Smooth muscle cell of the brain vasculature (primary cell): ENCODE measurements around the gene STARD4.
A peak's percentile ranks its signal among the peaks of the same experiment; 100 is the strongest.

Experiments used
- DNase-seq: peaks from one replicate; pipeline ENCODE4 v3.0.0-alpha.2; 2012; ENCODE audit warnings: low read depth, low spot score

The STARD4 gene, protein sequence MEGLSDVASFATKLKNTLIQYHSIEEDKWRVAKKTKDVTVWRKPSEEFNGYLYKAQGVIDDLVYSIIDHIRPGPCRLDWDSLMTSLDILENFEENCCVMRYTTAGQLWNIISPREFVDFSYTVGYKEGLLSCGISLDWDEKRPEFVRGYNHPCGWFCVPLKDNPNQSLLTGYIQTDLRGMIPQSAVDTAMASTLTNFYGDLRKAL

DNA sequence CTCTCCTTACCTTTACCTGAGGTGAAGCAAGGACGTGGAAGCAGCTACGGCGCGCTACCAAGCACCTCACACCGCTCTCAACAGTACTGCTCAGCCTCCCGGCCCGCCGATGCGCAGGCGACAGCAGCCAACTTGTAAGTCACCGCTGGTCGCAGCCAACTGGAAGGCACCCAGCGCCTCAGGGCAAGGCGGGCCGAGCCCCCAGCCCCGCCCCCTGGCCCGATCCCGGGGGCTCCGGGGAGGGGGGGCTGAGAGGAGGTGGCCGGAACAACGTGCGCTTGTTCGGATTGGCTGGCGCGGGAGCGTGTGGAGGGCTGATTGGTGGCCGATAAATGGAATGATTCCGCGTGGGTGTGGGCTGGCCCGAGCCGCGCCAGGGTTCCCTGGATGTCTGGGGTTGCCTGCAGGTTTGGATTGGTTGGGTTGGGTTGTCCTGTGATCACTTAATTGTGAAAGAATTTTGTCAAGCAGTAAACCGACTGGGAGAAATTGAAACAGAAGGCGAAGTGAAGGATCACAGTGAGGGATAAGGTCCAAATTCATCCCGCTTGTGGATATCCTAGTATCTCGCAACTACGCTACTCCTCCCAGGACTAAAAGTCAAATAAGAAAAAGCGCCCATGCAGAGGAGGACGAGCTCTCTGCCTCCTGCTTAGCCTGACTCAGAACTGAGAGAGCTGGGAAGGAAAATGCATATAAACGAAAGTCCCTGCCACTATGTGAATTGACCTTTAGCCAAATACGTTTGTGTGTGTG lies at the start of gene STARD4:
TSS of gene STARD4 (minus strand) at position 161 of the 756 bp plus-strand sequence. CDS start 5,102 bp downstream, outside the sequence.
- DNase-seq = peak; percentile 88

- no peak for DNase-seq
Observed at GRCh38 chr5:111559680-111560079, 47.3 kb upstream of the STARD4 start.

- no peak for DNase-seq
Observed at GRCh38 chr5:111557686-111558085, 45.4 kb upstream of the STARD4 start.

DNA sequence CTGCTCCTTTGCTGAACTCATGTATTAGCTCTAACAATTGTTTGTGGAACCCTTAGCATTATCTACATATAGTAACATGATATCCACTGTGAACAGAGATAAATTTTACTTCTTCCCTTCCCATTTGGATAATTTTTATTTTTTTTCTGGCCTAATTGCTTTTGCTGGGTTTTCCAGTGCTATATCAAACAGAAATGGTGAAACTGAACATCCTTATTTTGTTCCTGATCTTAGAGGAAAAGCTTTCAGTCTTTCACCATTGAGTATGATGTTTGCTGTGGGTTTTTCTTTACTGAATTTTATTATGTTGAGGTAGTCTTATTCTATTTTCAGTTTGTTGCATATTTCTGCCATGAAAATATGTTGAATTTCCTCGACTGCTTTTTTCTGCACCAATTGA lies 44.8 kb upstream of the STARD4 start:
- DNase-seq = no peak

GRCh38 chr5:111556501-111556900 lies 44.2 kb upstream of the STARD4 start:
- DNase-seq = no peak

- DNase-seq = no peak
Observed at GRCh38 chr5:111555760-111556159, 43.4 kb upstream of the STARD4 start.

DNA sequence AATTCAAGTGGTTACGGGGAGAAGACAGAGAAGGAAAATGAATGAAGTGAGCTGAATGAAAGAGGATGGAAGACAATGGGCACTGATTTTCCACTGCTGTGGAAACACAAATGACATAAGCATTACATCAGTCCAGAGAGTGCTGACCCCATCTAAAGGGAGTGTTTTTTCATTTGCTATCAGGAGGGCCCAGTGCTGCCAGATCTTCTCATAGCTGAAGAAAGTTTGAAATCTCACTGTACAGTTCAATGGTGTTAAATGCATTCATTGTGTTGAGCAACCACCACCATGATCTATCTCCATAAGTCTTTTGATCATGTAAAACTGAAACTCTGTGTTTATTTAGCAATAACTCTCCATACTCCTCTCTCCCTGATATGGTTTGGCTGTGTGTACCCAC lies 41.5 kb upstream of the STARD4 start:
- DNase-seq = no peak

DNA sequence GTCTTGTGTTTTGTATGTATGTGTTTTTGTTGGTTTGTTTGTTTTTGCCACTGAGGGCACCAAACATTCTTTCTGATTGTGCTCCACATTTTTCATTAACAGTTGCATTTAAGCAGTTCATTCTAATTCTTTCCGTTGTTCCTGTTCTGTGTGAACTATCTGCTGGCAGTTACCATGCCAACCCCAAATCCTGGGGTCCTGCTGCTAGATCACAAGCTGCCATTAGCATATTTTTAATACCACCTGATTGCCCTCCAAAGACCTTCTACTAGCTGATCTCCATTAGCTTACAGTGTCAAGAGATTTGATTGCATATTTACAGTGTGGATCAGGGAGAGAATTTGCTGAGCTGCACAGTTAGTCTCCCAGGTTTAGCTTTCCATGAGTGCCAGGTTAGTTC lies 40.6 kb upstream of the STARD4 start:
- no peak for DNase-seq

DNA sequence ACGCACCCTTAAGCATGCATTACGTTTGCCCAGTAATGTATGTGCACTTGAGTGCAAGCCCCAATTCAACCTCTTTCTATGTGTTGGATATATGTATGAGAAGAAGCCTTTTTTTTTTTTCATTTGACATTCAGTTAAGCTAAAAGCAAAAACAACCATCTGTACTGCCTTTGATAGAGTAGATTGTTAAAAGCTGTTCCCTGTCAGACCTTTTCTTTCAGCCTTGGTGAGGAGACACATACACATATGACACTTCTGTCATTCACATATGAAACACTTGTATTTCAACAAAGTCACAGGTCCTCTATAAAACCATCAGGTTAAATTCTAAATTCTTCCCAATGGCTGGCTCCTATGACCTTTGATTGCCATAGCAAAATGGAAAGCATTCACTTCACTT lies 40.2 kb upstream of the STARD4 start:
- no peak for DNase-seq

DNA sequence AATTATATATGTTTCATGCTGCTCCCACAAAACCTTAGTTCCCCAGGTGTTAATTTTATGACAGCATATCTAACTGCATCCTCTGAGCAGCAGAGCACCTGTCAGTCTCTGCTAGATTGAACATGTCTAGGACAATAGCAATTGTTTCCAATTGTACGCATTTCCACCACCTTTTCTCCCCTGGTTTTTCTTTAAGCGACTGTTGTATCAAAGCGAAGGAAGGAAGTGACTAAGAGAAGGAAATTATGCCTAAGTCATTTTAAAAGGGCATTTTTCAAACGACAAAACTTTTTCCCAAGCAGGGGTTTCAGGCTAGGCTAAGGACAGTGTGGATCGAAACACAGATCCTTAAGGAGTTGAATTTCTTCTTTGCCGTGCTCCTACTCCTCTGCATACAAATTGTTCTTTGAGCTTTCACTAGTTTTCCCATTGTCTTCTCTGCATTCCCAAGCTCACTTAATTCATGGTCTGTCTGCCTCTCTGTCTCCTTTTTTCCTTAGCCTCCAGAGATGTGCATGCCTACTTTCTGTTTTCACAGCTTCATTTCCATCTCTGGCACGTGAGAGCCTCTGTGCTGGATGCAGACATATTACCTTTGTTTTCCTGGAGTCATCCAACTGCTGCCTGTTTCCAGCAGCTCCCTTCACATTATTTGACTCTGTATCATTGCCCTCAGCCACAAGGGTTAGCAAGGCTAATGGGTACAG lies 39.4 kb upstream of the STARD4 start:
- no peak for DNase-seq

DNA sequence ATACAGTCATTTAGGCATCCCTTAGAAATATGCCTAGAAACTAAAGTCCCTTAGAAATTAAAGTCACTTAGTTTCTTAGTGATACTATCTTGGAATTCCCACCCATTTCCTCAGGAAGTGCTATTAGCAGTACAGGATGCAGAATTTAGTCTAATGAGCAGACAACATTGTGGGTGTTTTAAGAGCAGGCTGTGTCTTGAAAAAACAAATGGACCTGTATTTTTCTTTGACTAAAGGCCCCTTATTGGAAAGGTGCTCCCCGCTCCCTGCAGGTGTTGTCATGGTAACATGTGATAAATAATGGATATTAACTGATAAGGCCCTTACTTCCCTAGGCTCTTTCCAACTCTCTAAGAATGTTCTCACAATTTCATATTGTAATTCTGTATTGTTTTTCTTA lies 38.8 kb upstream of the STARD4 start:
- no peak for DNase-seq

DNA sequence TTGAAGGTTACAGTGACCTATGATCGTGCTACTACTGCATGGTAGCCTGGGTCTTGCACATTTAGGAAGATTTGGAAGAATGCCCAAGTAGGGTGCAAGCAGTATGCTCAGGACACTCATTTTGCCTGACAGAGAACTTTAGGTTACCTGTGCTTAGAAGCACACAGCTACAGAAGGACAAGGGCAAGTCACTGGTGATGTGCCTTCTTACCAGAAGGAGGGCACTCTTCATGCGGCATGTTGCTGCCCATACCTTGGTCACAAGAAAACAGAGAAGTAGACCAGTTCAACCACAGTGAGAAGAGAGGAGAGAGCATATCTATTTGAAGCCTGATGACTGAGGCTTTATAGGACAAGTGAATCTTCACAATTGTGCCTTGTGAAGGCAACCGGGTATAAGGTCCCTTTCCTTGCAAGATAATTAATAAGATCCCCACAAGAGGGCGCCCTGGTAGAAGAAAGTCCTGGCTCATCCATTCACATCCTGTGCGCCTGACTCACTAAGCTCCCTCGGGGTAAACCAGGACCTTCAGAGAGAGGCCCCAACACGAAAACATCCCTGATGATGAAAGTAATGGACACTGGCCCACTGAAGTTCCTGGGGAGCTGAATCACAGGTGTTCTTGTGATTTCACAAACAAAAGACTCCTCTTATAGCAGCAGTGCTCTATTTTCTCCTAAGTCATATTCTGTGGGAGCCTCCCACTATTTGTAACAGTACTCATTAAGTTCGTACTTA lies 38.1 kb upstream of the STARD4 start:
- DNase-seq = peak; percentile 89

DNA sequence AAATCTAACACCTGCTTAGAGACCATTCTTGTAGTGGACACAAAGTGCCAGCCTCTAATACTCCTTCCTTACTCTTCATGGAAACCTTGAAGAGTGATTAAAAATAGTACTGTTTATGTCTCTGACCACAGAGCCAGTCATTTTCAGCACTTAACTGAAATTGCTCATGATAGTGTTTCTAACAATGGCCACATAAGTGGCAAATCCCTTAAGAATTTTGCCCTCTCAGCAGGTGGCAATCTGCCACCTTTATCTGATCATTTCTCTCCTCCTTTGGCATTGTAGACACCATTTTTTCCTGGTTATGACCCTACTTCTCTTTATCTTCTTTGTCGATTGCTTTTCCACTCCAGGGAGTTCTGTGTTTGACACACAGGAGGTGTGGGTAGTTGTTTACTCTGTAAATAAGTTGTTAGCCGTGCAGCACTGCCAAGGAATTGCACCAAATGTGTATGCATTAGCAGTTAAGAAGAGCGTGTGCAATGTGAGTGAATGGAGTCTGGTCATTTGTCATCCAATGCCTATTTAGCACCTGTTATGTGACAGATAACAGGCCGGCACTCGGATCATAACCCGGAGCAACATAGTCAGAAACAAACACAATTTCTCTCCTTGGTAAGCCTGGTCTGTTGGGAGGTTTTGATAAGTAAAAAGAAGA lies 36.8 kb upstream of the STARD4 start:
- no peak for DNase-seq

DNA sequence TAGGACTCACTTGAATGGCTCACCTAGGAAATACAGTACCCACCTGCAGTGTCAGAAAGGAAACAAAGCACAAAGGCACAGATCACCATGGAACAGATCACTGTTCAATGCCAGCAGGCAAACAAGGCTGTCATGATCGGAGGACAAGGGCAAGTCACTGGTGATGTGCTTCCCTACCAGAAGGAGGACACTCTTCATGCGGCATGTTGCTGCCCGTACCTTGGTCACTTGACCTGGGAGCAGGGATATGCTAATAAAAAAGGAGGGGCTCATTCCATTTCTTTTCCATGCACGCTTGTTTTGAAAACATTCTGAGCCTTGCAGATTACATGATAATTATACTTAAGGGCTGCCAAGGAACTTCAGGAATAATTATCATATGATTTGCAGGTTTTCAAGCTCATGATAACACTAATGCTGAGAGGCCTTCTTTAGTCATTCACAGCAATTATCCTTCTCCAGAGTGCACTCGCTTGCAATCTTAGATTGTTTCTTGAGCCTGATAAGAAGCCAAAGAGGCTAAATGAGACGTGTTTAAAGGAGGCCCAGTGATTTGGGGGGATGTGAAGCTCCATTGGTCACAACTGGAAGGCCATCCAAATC lies 36.1 kb upstream of the STARD4 start:
- no peak for DNase-seq

DNA sequence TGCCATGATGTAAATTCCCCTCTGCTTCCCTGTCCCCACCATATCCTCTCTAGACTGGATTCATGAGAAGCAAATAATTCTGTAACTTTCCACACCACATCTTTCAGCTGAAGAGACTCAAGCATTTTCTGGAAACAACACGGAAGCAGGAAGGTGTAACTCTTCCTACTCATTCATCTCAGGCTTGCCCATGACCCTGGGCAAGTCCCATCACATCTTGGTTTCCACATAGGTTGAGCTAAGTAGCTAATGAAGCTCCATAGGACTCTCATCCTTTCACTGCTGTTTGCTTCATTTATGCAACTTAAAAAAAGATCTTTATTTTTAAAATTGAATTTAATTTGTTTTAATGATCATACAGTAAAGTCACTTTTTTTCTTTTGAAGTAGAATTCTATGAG lies 32.7 kb upstream of the STARD4 start:
- DNase-seq = no peak

- DNase-seq = no peak
Observed at GRCh38 chr5:111537141-111538024, 25.0 kb upstream of the STARD4 start.

DNA sequence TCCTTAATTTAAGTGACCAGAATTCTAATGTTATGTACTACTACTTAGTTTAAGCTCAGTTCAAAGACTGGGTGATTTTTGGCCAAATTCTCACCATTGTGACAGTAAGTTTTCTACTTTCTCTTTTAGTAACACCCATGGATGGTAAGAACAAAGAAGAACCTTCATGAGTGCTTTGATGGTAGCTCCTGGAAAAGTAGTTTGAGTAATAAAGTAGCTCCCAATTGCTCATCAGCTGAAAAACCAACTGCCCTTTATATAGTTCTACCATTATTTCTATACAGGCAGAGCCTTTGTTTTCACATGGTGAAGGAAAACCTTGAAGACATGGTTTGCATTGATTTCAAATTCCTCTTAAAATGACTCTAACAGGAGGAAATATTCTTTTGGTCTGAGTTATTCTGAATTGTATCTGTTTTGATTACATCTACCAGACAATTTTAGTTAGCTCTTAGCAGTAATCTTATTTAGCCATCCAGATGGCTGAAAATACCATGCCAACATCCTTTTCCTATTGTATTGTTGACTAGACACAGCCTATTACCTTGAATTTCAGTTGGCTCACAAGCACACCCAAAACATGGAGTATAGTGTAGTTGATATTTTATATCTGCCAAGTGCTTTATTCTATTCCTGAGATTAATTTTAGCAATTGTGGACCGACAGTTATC lies 23.7 kb upstream of the STARD4 start:
- DNase-seq = no peak

- no peak for DNase-seq
Observed at GRCh38 chr5:111532886-111533582, 20.7 kb upstream of the STARD4 start.

- DNase-seq = peak; percentile 28
Observed at GRCh38 chr5:111530298-111530740, 18.0 kb upstream of the STARD4 start.
